Activated CD4-positive, alpha-beta memory T cell treated with anti-CD3 and anti-CD28 coated beads for 36 hours (primary cell): ENCODE measurements around the gene ZBTB9. TPM values are rescaled to one million over a fixed set of nuclear protein-coding genes. Genes with fewer than 3 reads are reported as not detected.
"Not testable (repeated sequence)": the region's sequence is repeated elsewhere in the genome, so short reads cannot be mapped to it uniquely, and the experiment has no call there.

ENCODE experiments used
- CTCF ChIA-PET: fragments of 350-600 bp; sonication (Branson Sonifier 250); formaldehyde crosslinking; loops from one replicate; lab custom pipeline; 2021; ENCODE audit warnings: antibody characterized with exemption, inconsistent platforms; lab: Charles Lee
- POLR2A ChIA-PET: fragments of 350-600 bp; sonication (Branson Sonifier 250); formaldehyde crosslinking; loops from one replicate; lab custom pipeline; 2021; ENCODE audit warnings: antibody characterized with exemption; lab: Charles Lee
- DNase-seq: peaks from one replicate; pipeline ENCODE4 v3.0.0-alpha.2; 2020
- H3K27ac Mint-ChIP-seq: one replicate; pipeline ENCODE4 v1.8.0; 2021; ENCODE audit warnings: mixed read lengths
- H3K27me3 Mint-ChIP-seq: one replicate; pipeline ENCODE4 v1.8.0; 2021; ENCODE audit warnings: mixed read lengths
- H3K36me3 Mint-ChIP-seq: one replicate; pipeline ENCODE4 v1.8.0; 2021; ENCODE audit warnings: mixed read lengths
- H3K4me1 Mint-ChIP-seq: one replicate; pipeline ENCODE4 v1.8.0; 2021; ENCODE audit warnings: low read depth, mixed read lengths
- H3K4me3 Mint-ChIP-seq: one replicate; pipeline ENCODE4 v1.8.0; 2021; ENCODE audit warnings: mild to moderate bottlenecking, mixed read lengths
- H3K9me3 Mint-ChIP-seq: one replicate; pipeline ENCODE4 v1.8.0; 2021; ENCODE audit warnings: mixed read lengths
- intact Hi-C: fragments of 100-400 bp; cut with micrococcal nuclease; formaldehyde crosslinking; loops from one replicate; pipeline ENCODE4 v1.15.1; 2023
- total RNA-seq, 2 experiments: library from RNA; stranded (reverse); gene quantifications; one replicate each; pipeline ENCODE4 v1.2.3, GENCODE V29; 2021

Gene ZBTB9
- total RNA-seq, 2 experiments from 2014 or later: 9.7 to 10.1 TPM

DNA sequence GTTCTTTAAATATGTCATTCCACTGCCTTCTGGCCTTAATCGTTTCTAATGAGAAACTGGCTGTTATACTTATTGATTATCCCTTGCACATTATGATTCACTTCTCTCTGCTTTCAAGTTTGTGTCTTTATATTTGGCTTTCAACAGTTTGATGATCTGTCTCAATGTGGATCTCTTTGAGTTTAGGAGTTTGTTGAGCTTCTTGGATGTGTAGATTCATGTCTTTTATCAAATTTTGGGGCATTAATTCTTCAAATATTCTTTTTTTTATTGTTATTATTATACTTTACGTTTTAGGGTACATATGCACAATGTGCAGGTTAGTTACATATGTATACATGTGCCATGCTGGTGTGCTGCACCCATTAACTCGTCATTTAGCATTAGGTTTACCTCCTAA, 29.3 kb downstream of the ZBTB9 start:
- intact Hi-C loops: no loop called here
- no peak overlapping the region for H3K27ac Mint-ChIP-seq
- H3K4me3 Mint-ChIP-seq: no peak overlapping the region
- H3K4me1 Mint-ChIP-seq: no peaks in the 10 kb centered on the region
- no peaks in the 10 kb centered on the region for H3K36me3 Mint-ChIP-seq
- DNase-seq: no peak
- ChIA-PET POLR2A (no interaction called here), CTCF (no interaction called here)
- H3K27me3 Mint-ChIP-seq: peaks cover 1% of the 10 kb centered on the region
- no peaks in the 10 kb centered on the region for H3K9me3 Mint-ChIP-seq

DNA sequence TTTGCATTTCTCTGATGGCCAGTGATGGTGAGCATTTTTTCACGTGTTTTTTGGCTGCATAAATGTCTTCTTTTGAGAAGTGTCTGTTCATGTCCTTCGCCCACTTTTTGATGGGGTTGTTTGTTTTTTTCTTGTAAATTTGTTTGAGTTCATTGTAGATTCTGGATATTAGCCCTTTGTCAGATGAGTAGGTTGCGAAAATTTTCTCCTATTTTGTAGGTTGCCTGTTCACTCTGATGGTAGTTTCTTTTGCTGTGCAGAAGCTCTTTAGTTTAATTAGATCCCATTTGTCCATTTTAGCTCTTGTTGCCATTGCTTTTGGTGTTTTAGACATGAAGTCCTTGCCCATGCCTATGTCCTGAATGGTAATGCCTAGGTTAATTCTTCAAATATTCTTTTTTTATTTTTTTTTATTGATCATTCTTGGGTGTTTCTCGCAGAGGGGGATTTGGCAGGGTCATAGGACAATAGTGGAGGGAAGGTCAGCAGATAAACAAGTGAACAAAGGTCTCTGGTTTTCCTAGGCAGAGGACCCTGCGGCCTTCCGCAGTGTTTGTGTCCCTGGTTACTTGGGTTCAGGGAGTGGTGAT, 30.4 kb downstream of the ZBTB9 start:
- DNase-seq, intact Hi-C loops, POLR2A ChIA-PET, H3K4me3 Mint-ChIP-seq, CTCF ChIA-PET, H3K9me3 Mint-ChIP-seq, H3K27me3 Mint-ChIP-seq, H3K27ac Mint-ChIP-seq, H3K4me1 Mint-ChIP-seq, H3K36me3 Mint-ChIP-seq: not testable (repeated sequence)

DNA sequence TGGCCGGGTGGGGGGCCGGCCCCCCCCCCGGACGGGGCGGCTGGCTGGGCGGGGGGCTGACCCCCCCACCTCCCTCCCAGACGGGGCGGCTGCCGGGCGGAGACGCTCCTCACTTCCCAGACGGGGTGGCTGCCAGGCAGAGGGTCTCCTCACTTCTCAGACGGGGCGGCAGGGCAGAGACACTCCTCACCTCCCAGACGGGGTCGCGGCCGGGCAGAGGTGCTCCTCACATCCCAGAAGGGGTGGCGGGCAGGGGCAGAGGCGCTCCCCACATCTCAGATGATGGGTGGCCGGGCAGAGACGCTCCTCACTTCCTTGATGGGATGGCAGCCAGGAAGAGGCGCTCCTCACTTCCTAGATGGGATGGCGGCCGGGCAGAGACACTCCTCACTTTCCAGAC, 31.3 kb downstream of the ZBTB9 start:
- DNase-seq, H3K4me1 Mint-ChIP-seq, H3K27me3 Mint-ChIP-seq, intact Hi-C loops, POLR2A ChIA-PET, CTCF ChIA-PET, H3K36me3 Mint-ChIP-seq, H3K4me3 Mint-ChIP-seq, H3K9me3 Mint-ChIP-seq, H3K27ac Mint-ChIP-seq: not testable (repeated sequence)

DNA sequence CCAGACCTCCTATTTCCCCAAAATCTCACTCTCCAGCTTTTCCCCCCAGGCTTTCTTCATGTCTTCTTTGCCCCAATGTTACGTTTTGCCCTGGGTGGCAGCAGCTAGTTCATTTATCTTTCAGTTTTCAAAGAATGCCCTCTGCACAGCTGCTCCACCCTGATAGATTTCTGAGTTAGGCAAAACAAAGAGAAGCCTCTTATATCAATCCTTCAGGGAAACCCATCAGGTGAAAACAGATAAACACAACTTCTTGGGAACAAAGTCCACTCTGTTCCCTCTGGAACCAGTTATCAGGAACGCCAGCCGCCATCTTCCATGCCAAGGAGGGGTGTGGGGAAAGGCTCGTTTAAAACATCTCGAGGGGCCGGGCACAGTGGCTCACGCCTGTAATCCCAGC, 34.0 kb downstream of the ZBTB9 start:
- Mint-ChIP-seq H3K36me3 (no peaks in the 10 kb centered on the region), H3K4me3 (no peak overlapping the region), H3K27me3 (peaks cover 3% of the 10 kb centered on the region), H3K9me3 (no peaks in the 10 kb centered on the region), H3K27ac (no peak overlapping the region), H3K4me1 (no peaks in the 10 kb centered on the region)
- intact Hi-C loops: no loop called here
- DNase-seq: no peak
- POLR2A ChIA-PET: no interaction called here
- CTCF ChIA-PET: no interaction called here

DNA sequence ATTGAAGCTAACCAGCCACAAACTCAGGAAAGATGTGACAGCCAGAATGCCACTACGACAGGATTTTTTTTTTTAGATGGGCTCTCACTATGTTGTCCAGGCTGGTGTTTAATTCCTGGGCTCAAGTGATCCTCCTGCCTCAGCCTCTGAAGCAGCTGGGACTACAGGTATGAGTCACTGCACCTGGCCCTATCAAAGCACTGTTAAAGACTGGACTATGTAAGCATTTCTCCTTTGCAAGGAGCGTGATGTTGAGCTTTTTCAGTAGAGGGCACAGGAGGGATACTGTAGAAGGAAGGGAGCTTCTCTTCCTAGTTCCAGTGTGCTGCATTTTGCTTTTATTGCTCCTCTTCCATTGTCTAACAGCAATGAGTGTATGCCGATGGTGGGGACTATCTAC, 35.8 kb downstream of the ZBTB9 start:
- no peak overlapping the region for H3K27ac Mint-ChIP-seq
- intact Hi-C loops: no loop called here
- ChIA-PET POLR2A (no interaction called here), CTCF (interaction anchor here (1.1 kb wide), 1 partner anchor 23 kb away, joined by 5 read pairs; no protein-coding TSS in a partner anchor)
- no peak for DNase-seq
- H3K27me3 Mint-ChIP-seq: peaks cover 3% of the 10 kb centered on the region
- no peaks in the 10 kb centered on the region for H3K9me3 Mint-ChIP-seq
- H3K4me1 Mint-ChIP-seq: no peaks in the 10 kb centered on the region
- no peak overlapping the region for H3K4me3 Mint-ChIP-seq
- no peaks in the 10 kb centered on the region for H3K36me3 Mint-ChIP-seq

DNA sequence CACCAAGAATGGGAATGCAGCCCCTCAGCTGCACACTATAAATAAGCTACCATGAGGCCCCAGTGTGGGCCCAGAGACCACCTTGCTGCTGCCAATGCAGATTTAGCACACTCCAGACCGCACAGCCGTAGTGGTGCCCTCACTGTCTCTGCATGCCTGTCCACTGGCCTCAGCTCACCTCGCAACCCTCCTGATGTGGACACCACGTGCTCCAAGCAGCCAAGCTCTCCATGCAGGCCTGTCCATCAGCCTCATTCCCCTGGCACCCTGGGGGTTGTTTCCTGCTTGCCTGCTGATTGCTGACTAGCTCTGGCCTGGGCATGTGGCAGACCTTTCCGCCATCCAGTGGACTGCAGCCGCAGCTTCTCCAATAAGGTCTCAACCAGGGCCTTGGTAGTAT, 36.2 kb downstream of the ZBTB9 start:
- Mint-ChIP-seq H3K4me3 (no peak overlapping the region), H3K27ac (no peak overlapping the region), H3K27me3 (peaks cover 3% of the 10 kb centered on the region), H3K4me1 (no peaks in the 10 kb centered on the region), H3K9me3 (no peaks in the 10 kb centered on the region), H3K36me3 (no peaks in the 10 kb centered on the region)
- intact Hi-C loops: no loop called here
- no peak for DNase-seq
- ChIA-PET POLR2A (no interaction called here), CTCF (interaction anchor here (1.1 kb wide), 1 partner anchor 22 kb away, joined by 5 read pairs; no protein-coding TSS in a partner anchor)

DNA sequence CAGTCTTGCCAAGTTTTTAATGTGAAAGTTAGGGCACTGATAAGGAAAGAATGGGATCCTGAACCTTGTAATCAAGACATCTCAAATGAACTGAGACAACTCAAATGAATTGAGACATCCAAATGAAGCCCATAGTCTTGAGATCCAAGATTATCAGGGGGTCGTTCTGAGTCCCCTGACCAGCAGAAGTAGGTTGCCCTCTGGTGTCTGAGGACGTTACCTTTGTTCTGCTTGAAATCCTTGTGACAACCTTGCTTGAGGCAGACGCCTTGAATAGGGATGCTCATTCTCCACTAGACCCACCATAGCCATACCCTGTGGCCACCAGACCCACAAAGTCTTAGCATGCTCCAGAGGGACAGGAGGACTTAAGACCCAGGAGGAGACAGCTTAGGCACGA, 37.7 kb downstream of the ZBTB9 start:
- no peak for DNase-seq

DNA sequence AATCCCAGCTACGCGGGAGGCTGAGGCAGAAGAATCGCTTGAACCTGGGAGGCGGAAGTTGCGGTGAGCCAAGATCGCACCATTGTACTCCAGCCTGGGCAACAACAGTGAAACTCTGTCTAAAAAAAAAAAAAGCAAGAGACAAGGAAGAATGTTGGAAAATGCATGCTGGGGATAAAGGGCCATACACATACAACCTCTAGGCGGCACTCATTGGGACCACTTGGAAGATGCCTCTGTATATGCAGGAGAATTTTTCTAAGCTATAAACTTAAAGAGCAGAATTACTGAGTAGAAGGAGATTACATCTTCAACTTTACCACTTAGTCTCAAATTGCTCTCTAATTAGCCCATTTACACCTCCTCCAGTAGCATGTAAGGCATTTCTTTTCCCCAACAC, 42.8 kb downstream of the ZBTB9 start:
- H3K9me3 Mint-ChIP-seq: no peaks in the 10 kb centered on the region
- H3K27me3 Mint-ChIP-seq: no peaks in the 10 kb centered on the region
- ChIA-PET POLR2A (no interaction called here), CTCF (no interaction called here)
- no peaks in the 10 kb centered on the region for H3K36me3 Mint-ChIP-seq
- intact Hi-C loops: no loop called here
- H3K4me1 Mint-ChIP-seq: no peaks in the 10 kb centered on the region
- H3K4me3 Mint-ChIP-seq: no peak overlapping the region
- H3K27ac Mint-ChIP-seq: no peak overlapping the region
- DNase-seq: no peak

More for the DNA sequence above, 37.7 kb downstream of the ZBTB9 start:
- H3K4me3 Mint-ChIP-seq: no peak overlapping the region
- intact Hi-C loops: no loop called here
- H3K27ac Mint-ChIP-seq: no peak overlapping the region
- CTCF ChIA-PET: no interaction called here
- POLR2A ChIA-PET: no interaction called here
- no peaks in the 10 kb centered on the region for H3K9me3 Mint-ChIP-seq
- H3K27me3 Mint-ChIP-seq: peaks cover 3% of the 10 kb centered on the region
- no peaks in the 10 kb centered on the region for H3K4me1 Mint-ChIP-seq
- H3K36me3 Mint-ChIP-seq: no peaks in the 10 kb centered on the region

DNA sequence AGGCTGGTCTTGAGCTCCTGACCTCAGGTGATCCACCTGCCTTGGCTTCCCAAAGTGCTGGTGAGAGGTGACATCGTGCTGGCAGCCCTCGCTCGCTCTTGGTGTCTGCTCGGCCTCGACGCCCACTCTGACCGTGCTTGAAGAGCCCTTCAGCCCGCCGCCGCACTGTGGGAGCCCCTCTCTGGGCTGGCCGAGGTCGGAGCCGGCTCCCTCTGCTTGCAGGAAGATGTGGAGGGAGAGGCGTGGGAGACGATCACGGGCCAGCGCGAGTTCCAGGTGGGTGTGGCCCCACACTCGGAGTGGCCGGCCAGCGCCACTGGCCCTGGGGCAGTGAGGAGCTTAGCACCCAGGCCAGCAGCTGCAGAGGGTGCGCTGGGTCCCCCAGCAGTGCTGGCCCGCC, 48.1 kb downstream of the ZBTB9 start:
- Mint-ChIP-seq H3K27ac (no peak overlapping the region), H3K4me1 (no peaks in the 10 kb centered on the region), H3K36me3 (no peaks in the 10 kb centered on the region), H3K27me3 (no peaks in the 10 kb centered on the region), H3K9me3 (peaks cover 5% of the 10 kb centered on the region), H3K4me3 (no peak overlapping the region)
- intact Hi-C loops: no loop called here
- no peak for DNase-seq
- CTCF ChIA-PET: interaction anchor here (1.3 kb wide), 1 partner anchor 77 kb away, joined by 4 read pairs; no protein-coding TSS in a partner anchor
- POLR2A ChIA-PET: no interaction called here

DNA sequence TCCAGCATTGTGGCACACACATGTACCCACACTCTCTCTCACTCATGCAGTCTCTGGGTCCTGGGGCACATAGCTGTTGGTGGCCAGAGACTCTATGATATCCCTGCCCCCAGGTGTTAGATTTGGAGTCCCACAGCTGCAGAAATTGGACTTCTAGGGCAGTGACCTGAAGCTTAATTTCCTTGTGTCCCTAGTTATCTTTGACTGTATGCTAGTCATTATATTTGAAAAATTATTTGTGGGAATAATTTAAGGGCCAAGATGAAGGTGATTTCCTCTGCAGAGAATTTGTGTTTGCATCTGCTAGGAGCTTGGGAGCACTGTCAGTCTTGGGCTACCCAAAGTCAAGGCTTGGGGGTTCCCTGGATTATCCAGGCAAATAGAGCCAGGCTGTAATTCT, 50.1 kb downstream of the ZBTB9 start:
- intact Hi-C loops: no loop called here
- ChIA-PET CTCF (no interaction called here), POLR2A (no interaction called here)
- Mint-ChIP-seq H3K27ac (no peak overlapping the region), H3K36me3 (no peaks in the 10 kb centered on the region), H3K9me3 (peaks cover 5% of the 10 kb centered on the region), H3K4me1 (peaks cover 5% of the 10 kb centered on the region), H3K27me3 (peaks cover 8% of the 10 kb centered on the region), H3K4me3 (no peak overlapping the region)
- no peak for DNase-seq

DNA sequence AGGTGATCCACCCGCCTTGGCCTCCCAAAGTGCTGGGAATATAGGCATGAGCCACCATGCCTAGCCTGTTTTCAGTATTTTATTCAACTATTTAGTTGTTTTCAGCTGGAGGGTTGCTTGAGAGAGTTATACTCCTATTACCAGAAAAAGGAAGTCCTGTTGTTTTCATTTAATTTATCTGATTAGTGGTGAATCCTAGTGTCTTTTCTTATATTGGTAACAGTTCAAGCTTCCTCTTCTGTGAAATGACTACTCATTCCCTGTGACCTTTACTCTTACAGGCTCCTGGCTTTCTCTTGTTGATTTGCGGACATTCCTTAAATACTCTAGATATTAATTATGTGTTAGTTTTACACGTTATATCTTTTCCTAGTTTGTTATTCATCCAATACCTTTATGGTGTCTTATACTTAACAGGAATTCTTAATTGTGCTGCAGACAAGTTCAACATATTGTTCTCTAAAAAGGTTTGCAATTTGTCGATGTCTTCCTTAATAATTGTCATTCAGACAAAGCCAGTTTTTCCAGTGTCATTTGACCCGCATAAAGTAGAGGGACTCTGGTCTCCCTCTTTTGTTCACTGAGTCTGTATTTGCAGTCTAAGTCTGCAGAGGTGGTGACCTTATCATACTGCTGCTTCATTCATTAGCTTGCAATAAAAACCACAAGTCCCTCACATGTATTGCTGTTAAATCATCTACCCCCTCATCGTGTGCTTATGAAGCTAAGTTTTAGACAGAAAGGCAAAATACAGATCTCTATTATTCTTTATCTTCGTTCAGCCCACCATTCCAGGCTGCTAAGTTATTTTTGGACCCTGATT, 51.4 kb downstream of the ZBTB9 start:
- Mint-ChIP-seq H3K4me1 (peaks cover 5% of the 10 kb centered on the region), H3K27ac (no peak overlapping the region), H3K9me3 (peaks cover 5% of the 10 kb centered on the region), H3K27me3 (peaks cover 11% of the 10 kb centered on the region), H3K4me3 (no peak overlapping the region), H3K36me3 (no peaks in the 10 kb centered on the region)
- POLR2A ChIA-PET: no interaction called here
- DNase-seq: no peak
- CTCF ChIA-PET: no interaction called here
- intact Hi-C loops: no loop called here
